ENCODE measurements around the gene ACYP2.
"Not testable (repeated sequence)": the region's sequence is repeated elsewhere in the genome, so short reads cannot be mapped to it uniquely, and the experiment has no call there.

Gene ACYP2

GRCh38 chr2:54233832-54234649 is 118.6 kb downstream of the ACYP2 start:
- no peak for DNase-seq

GRCh38 chr2:54237428-54237827 is 122.0 kb downstream of the ACYP2 start:
- no peak for DNase-seq

DNA sequence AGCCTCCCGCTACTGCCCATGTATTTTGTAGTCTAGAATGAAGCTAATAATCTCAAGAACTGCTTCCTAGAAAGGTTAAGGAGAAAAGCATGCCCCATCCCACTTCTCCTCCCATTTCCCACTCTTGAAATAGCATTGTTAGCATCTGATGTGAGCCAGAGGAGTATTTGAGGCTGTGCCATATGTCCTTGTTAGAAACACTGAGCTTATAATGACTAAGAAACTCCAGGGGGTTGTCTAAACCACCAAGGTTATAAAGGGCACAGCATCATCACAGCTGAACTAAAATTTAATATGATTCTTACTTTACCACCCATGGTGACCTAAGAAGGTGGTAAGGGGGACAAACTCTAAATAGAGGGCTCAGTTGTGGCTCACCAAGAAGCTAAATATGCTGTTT is 124.0 kb downstream of the ACYP2 start:
- no peak for DNase-seq

DNA sequence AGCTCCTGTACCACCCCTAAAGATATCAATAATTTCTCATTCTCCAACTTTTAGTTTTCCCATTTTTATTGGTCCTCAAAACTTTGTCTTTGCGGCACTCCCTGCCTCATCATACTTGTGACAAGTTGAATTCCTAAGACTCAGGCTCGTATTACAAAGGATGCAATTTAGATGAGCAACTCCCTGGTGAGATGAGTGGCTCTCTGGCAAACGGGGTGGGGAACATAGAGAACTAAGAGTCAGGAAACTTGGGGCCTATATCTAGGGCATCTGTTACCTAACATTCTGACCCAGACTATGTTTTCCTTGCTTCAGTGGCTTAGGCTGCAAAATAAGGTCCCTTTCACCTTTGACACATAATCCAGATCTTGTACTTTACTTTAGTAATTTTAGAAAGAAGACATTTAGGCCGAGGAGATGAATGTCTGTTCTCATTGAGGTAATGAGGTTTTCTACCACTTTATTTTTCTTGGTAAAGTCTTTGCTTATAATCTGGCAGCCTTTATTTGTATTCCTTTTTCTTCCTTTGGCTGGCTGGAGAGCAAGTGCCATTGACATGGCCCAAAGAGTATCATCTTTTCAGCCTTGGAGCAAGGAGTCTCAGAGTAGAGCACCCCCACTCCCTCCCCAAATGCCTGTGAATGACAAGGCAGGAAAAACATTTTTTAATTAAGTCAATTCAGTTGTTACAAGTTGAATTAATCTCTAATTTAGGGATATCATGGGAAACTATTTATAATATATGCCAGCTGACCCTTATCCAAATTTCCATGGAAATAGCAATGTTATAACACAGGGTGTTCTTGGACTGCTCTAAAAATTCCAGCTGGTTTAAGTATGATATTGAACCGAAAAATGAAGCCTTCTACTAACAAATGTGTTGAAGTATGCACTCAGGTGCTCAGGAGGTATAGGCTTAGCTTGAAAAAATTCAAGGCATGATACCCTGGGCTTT is 125.4 kb downstream of the ACYP2 start:
- no peak for DNase-seq

- no peak for DNase-seq
These were observed 131.7 kb downstream of the ACYP2 start for GRCh38 chr2:54247115-54247514.

- no peak for DNase-seq
These were observed 134.2 kb downstream of the ACYP2 start for GRCh38 chr2:54249629-54250028.

DNA sequence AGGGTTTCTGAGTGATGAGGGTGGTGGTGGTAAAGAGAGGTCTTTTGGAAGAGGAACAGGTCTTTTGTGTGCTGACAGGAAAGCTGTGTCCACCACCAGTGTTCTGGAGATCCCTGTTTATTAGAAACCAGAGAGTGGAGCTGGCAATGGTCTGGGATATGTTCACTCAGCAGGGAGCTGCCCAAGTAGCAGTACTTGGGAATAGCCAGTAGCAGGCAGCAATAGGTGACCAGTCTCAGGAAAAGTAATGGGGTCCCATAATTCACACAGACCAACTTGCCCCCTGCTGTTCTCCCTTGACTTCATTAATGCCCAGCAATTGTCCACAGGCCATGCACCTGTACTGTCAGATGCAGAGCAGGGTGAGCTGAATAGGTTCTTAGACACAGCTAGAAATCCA is 138.8 kb downstream of the ACYP2 start:
- no peak for DNase-seq

DNA sequence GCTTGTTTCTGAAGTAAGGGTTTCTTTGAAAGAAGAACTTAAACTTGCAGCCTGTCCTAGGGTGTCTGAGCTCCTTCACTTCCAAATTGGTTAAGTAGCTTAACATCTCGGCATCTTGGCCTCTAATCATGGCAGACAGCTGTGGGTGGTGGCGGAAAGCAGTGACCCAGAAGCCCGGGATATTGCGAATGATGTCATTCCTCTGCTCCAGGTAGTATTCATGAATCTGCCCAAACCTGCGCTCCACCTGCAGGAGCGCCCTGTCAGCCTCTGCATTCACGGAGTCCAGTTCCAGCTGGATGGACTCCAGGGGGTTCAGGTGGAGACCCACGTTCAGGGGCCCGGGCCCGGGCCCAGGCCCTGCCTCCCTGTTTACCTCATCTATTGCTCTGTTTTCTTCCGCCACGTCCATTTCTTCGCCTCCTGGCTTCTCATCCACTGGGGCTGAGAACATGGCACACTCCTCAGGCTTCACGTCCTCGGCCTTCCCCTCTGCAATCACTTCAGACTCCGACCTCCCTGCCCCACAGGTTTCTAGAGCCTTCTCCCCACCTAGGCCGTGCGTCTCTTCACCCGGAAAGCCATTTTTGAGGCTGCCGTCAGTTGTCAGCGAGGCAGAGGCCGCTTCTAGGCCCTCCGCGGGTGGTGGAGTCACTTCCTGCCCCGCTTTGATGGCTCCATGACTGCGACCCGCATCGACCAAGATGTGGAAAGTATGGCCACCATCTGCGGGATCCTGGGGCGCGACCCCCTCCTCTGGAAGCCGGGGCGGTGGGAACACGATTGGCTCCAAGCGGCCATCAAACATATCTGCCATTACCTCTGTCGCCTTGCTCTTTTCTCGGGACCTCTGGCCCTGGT is 140.0 kb downstream of the ACYP2 start:
- DNase-seq, result no peak

DNA sequence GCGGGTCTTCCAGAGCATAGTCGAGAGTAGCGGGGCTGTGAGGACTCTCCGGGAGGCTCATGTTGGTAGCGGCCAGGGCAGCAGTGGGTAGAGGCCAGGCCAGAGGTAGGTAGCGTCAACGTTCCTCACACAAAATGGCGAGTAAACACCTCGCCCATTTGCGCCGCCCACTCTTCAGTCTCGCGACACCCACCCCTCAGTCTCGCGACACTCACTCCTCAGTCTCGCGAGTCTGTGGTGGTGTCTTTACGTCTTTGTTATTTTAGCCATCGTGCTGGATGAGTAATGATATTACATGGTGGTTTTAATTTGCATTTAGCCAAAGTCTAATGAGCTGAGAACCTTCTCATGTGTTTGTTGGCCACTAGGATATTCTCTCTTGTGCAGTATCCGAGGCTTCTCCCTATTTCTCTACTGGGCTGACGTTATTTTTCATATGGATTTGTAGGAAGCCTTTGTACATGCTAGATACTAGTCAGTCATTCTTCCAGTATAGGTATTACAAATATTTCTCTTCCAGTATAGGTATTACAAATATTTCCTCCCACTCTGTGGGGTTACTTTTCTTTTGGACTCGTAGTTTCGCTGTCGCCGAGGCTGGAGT is 140.8 kb downstream of the ACYP2 start, which contains the start of gene TSPYL6:
TSPYL6 (minus strand) TSS at position 139 of the 604 bp plus-strand sequence; CDS start at position 61, 78 bp downstream.
- no peak for DNase-seq

DNA sequence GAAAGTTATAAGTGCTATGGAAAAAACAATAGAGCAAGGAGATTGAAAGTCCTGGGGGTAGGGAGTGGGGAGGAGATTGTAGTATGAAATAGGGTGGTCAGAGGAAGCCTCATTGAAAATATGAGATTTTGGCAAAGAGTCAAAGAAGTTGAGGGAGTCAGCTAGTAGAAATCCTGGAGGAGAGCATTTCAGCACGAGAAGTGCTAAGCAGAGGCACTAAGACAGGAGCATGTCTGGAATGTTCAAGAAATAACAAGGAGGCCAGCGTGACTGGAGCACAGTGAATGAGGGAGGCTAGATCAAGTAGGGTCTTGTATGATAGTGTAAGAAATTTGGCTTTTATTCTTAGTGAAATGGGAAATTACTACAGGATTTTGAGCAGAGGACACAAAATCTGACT is 142.8 kb downstream of the ACYP2 start:
- DNase-seq, result no peak

DNA sequence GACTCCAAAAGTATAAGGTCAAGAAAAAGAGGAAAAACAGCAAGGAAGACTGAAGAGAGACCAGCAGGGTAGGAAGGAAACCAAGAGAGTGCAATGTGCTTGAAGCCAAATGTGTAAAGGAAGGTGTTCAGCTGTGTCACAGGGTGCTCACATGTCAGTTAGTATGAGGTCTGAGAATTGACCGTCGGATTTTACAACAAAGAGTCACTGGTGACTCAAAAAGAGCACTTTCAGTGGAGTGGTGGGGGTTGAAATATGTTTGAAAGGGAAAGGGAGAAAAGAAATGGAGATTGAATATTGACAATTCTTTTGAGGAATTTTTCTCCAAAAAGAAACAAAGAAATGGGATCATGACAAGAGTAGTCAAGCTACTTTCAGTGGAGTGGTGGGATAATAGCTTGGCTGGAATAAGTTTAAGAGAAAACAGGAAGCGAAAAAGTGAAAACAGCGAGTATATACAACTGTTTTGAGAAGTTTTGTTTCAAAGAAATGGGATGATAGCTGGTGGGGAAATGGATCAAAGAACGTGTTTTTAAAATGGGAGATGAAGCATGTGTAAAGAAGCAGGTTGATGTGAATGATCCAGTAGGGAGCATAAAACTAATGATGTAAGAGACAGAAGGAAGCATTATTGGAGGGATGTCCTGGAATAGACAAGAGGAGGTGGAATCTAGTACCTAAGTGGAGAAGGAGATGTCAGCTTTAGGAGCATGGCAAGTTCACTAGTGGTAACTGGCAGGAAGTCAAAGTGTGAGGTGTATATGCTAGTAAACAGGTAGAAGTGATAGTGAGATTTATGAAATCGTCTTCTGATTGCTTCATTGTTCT is 144.2 kb downstream of the ACYP2 start:
- no peak for DNase-seq

DNA sequence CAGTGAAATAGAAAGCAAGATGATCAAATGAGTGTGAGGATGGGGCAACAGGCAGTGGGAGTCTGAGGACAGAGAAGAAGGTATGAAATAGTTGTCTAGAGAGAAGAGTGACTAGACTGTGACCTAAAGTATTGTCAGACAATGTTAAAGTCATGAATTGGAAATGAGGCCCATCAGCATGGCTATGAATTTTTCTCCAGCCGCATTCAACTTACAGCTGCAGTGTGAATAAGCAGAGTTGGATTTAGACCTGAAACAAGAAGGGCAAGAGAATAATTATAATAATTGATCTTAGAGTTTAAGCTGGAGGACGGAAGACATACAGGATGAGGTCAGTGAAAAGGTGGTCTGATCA is 144.8 kb downstream of the ACYP2 start:
- DNase-seq, result no peak

- no peak for DNase-seq
These were observed 146.1 kb downstream of the ACYP2 start for GRCh38 chr2:54261537-54261936.

GRCh38 chr2:54262015-54262765 is 146.8 kb downstream of the ACYP2 start:
- no peak for DNase-seq

DNA sequence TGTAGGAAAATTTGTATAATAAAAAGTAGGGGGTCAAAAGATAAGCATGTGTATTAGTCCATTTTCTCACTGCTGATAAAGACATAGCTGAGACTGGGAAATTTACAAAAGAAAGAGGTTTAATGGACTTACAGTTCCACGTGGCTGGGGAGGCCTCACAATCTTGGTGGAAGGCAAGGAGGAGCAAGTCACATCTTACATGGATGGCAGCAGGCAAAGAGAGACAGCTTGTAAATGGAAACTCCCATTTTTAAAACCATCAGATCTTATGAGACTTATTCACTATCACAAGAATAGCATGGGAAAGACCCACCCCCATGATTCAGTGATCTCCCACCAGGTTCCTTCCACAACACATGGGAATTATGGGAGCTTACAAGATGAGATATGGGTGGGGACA is 149.7 kb downstream of the ACYP2 start:
- not testable (repeated sequence) for DNase-seq

DNA sequence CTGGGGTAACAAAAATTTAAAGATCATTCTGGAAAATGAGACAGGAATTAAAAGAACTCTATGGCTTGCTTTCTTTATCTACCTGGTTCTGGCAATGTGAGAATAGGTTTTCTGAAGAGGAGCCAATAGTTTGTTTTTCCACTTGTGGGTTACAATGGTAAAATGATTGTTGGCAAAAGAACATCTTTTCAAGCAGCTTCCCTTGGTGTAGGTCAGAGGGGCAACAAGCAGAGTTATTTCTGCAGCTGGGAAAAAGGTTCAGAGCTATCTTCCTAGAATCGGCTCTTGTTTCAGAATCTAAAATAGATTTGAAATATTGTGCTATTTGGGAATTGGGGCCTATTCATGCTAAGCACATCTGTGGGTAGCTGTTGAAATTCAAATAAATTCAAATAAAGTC is 152.2 kb downstream of the ACYP2 start:
- no peak for DNase-seq

- DNase-seq, result no peak
These were observed 155.8 kb downstream of the ACYP2 start for GRCh38 chr2:54271189-54271588.

DNA sequence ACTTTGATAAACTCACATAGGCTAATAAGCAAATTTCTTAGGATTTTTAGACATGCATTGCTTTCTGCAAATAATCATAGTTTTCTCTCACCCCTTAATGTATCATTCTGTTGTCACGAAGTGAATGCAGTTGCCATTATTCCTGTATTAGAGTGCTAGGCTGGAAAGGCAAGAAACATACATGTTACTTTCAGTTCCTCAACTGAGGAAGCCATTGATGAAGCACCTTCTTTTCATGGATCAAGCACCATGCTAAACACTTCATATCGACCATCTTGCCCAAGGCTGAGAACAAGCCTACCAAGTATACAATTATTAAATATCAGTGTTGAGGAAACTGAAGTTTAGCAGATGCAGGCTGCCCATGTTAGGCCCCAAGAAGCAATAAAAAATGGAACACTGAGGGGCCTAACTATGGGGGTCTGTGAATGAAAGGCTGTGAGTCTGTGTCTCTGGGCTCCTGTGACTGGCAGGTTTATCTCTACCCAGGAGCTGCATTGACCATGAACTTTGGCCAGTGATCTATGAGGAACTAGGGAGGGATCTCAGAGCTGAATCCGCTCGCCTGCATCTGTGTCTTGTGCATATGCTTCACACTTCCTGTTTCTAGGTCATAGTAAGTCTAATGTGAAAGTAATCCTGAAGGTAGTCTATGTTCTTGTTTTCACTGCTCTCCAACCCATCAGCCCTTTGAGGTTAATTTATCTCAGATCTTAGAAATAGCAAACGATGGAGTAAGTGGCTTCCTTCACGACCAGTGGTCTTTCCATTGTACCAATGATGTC is 156.6 kb downstream of the ACYP2 start:
- no peak for DNase-seq

DNA sequence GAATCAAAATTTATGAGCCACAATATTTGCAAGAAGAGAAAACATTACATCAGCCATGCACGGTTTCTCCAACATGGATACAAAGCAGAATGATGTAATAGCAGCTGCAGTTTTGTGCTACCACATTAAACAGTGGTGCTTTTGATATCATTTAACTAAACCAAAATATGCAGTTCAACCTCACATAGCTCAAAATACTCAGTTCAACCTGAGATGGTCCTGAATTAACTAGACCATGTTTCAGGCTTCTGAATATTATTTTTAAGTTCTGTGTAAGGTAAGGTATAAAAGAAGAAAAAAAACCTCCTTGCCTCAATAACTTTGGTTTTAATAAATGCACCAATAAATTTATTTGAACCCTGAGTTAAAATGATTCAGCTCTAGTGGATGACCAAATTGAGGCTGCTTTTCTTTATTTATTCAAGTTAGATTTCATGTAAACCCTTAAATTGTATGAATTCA is 159.4 kb downstream of the ACYP2 start:
- no peak for DNase-seq

DNA sequence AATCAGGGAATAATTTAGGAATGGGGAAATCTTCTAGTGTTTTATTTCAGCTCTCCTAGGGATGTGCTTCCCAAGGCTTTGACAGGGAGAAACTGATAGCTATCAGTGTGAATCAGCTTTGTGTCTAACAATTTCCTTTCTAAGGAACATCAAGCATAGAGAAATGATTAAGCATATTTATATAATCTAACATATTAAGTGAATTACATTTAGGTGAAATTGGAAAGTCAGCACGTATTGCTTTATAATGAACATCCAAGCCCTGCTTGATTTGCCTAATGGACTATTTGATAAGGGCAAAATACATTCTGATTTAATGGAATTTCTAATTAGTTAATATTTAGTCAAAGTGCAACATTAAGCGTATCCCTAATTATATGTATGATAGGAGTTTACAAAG is 160.1 kb downstream of the ACYP2 start:
- no peak for DNase-seq
